Adrenal gland (tissue), 5 donors: ENCODE data around the gene LRPAP1.

Source experiments
- POLR2A ChIP-seq, 2 donors: fragments of 450-650 bp; IDR thresholded peaks; one replicate each; pipeline ENCODE4 v1.6.1; 2017; ENCODE audit warnings: antibody characterized with exemption in 2 of 2, mild to moderate bottlenecking in 2 of 2, moderate library complexity in 1 of 2
- TF ChIP-seq, protein P1 (sequence below), 6 experiments: fragments of 450-650 bp in 4 of 6; fragments of 200-600 bp in 2 of 6; sonication (generic) in 1 of 6; IDR thresholded peaks; 1 replicate in 5 of 6; 2 replicates in 1 of 6; pipeline versions ENCODE4 v1.5.1 to v1.8.0; 2016 to 2021; ENCODE audit warnings: antibody characterized with exemption in 6 of 6, mild to moderate bottlenecking in 2 of 6, moderate library complexity in 1 of 6
- donor health status: DM: no; HTN: no; CAD: no.

DNA sequence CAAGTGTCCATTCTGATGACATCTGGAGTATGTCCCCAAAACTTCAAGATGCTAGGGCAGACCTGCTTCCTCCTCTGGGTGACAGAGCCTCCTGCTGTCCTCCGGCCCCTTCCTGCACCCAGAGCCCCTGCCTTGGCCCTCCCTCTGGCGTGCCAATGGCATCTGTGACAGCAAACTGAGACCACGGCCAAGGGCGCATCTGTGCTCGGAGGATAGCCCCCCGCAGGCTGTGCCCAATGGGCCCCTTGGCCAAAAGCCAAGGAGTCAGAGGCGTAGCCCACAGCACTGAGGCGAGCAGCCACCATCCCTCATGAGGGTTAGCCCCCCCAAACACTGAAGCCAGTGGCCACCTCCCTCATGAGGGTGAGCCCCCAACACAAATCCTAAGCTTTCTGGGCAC lies 7.9 kb downstream of the LRPAP1 start:
- TF ChIP-seq POLR2A (IDR thresholded peaks at IDR 0.05), result no peak
- TF ChIP-seq, protein P1, sequence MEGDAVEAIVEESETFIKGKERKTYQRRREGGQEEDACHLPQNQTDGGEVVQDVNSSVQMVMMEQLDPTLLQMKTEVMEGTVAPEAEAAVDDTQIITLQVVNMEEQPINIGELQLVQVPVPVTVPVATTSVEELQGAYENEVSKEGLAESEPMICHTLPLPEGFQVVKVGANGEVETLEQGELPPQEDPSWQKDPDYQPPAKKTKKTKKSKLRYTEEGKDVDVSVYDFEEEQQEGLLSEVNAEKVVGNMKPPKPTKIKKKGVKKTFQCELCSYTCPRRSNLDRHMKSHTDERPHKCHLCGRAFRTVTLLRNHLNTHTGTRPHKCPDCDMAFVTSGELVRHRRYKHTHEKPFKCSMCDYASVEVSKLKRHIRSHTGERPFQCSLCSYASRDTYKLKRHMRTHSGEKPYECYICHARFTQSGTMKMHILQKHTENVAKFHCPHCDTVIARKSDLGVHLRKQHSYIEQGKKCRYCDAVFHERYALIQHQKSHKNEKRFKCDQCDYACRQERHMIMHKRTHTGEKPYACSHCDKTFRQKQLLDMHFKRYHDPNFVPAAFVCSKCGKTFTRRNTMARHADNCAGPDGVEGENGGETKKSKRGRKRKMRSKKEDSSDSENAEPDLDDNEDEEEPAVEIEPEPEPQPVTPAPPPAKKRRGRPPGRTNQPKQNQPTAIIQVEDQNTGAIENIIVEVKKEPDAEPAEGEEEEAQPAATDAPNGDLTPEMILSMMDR (IDR thresholded peaks at IDR 0.05), result no peak
